Astrocyte of the cerebellum (primary cell): Measurements from ENCODE around the gene VGLL4.

Experiments
- DNase-seq: peaks from one replicate; pipeline ENCODE4 v3.0.0-alpha.2; 2011; ENCODE audit warnings: low read depth
- H3K4me3 ChIP-seq: 2 replicates; pipeline ENCODE4 v1.5.1; 2011; ENCODE audit warnings: mild to moderate bottlenecking, low read depth, low read length, moderate library complexity
- CTCF ChIP-seq: IDR thresholded peaks from 2 replicates; pipeline ENCODE4 v1.5.1; 2012; ENCODE audit warnings: low read length, low read depth, moderate library complexity, mild to moderate bottlenecking; ENCODE audit errors: missing control alignments
- in situ Hi-C: cut with HindIII; loops from 2 replicates; pipeline ENCODE4 v1.10.0; 2017; ENCODE audit warnings: low sequenced_read_pairs

The VGLL4 gene

GRCh38 chr3:11624704-11625375 lies 18.9 kb downstream of the VGLL4 start:
- no peak overlapping the region for H3K4me3 ChIP-seq
- TF ChIP-seq CTCF = no peak
- in situ Hi-C loops = no loop called here
- DNase-seq = no peak

GRCh38 chr3:11624161-11624560 lies 19.6 kb downstream of the VGLL4 start:
- in situ Hi-C loops = no loop called here
- no peak overlapping the region for H3K4me3 ChIP-seq
- no peak for TF ChIP-seq CTCF
- DNase-seq = no peak

DNA sequence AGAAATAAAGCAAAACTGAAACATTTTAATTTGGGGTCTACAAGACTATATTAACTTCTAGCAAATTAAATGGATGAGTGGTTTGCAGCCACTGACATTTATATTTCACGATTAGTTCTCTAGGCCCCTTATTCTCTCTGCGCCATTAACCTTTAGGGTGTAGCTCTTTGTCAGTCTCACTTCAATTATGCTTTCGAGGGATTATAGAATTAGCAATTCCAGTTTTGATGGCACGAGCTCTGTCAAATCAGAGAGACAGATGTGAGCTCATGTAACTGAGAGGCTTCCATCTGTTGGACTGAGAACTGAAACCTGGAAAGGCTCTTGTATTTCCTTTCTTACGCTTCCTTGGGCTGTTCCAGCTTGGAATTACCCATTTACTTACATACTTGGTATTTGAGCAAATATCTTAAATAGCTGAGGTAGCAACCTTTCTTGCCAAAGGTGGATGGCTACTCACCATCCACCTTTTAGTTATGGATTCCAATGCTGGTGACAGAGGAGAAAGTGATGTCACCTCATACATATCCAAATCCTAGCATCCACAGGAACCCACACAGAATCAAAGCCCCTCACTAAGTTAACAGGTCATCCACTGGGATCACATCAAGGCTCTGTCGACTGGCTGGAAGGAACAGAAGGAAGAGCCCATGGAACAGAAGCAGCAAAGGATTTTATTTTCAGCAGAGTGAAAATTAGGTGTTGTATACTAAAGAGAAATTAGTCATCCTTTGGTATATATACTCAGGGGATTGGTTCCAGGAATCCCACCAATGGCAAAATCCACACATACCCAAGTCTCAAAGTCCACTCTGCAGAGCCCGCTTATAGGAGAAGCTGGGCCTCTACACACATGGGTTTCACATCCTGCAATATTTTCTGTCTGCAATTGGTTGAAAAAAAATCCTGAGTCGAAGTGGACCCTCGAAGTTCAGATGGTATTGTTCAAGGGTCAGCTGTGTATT lies 20.8 kb downstream of the VGLL4 start:
- in situ Hi-C loops = no loop called here
- no peak for DNase-seq
- no peak overlapping the region for H3K4me3 ChIP-seq
- no peak for TF ChIP-seq CTCF

DNA sequence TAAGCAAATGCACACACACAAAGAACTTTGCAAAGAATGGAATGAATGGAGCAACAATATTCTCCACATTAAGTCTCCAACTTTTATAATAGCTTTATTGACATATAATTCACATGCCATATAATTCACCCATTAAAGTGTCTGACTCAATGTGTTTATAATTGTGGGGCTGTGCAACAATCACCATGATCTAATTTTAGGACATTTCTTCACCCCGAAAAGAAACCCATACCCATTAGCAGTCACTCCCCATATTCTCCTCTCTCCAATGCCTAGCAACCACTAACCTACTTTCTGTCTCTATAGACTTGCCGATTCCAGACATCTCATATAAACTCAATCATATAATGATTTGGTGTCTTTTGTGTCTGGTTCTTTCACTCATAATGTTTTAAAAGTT lies 22.6 kb downstream of the VGLL4 start:
- H3K4me3 ChIP-seq = no peak overlapping the region
- in situ Hi-C loops = no loop called here
- DNase-seq = no peak
- no peak for TF ChIP-seq CTCF

DNA sequence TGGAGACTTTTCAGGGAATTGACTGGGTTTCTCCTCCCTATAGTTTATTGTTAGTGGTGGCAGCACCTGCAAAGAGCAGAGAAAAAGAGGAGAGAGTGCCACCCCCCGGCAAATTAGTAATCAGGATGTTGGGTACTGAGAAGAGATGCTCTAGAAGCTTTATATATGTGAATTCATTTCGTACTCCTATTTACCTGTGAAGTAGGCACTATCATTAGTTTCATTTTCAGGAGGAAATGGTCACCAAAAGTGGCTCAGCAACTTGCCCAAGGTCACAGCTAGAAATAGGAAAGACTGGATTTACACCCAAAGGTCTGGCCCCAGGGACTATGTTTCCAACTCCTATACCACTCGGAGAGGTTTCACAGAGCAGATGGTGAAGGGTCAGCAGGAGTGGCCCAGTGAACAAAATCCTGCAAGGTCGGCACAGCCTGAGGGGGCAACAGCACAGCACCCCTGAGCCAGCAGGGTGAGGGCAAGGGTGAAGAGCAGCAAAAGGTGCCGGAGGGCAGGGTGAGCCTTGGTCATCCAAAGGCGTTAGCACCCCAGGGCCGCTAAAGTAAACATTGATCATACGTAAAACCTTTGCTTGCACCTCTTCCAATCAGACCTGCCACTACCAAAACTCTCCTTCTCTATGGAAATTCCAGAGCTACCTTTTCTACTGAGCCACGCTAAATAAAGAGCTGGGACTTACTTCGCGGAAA lies 23.6 kb downstream of the VGLL4 start:
- in situ Hi-C loops = no loop called here
- no peak for DNase-seq

More for the DNA sequence above, 23.6 kb downstream of the VGLL4 start:
- TF ChIP-seq CTCF = no peak
- H3K4me3 ChIP-seq = no peak overlapping the region
